IMR-90 (cell line): ENCODE results near the gene C1orf116.

Experiments used
- CEBPB ChIP-seq: IDR thresholded peaks from 2 replicates; pipeline ENCODE4 v1.6.1; 2012; ENCODE audit warnings: low read depth, low read length, improper control_type of control experiment
- CHD1 ChIP-seq: IDR thresholded peaks from 2 replicates; pipeline ENCODE4 v1.6.1; 2012; ENCODE audit warnings: low read depth, low read length, improper control_type of control experiment
- CTCF ChIP-seq: conservative IDR thresholded peaks from 2 replicates; pipeline ENCODE4 v1.5.1; 2012; ENCODE audit warnings: mild to moderate bottlenecking, low read depth, low read length, improper control_type of control experiment
- ELK1 ChIP-seq: fragments of 150-350 bp; IDR thresholded peaks from 2 replicates; pipeline ENCODE4 v1.6.1; 2016; ENCODE audit warnings: low read depth, mild to moderate bottlenecking, low read length, moderate library complexity, borderline replicate concordance
- FOS ChIP-seq: fragments of 150-350 bp; IDR thresholded peaks from 2 replicates; pipeline ENCODE4 v1.6.1; 2016; ENCODE audit warnings: low read depth, low read length
- MAFK ChIP-seq: IDR thresholded peaks from 2 replicates; pipeline ENCODE4 v1.6.1; 2012; ENCODE audit warnings: low read depth, low read length, improper control_type of control experiment
- NFE2L2 ChIP-seq: fragments of 150-350 bp; IDR thresholded peaks from 2 replicates; pipeline ENCODE4 v1.6.1; 2016; ENCODE audit warnings: low read depth, mild to moderate bottlenecking, low read length
- POLR2A ChIP-seq: IDR thresholded peaks from 2 replicates; pipeline ENCODE4 v1.6.1; 2012; ENCODE audit warnings: mild to moderate bottlenecking, low read depth, low read length
- RAD21 ChIP-seq: IDR thresholded peaks from 2 replicates; pipeline ENCODE4 v1.6.1; 2012; ENCODE audit warnings: low read length, improper control_type of control experiment
- RCOR1 ChIP-seq: IDR thresholded peaks from 2 replicates; pipeline ENCODE4 v1.6.1; 2012; ENCODE audit warnings: mild to moderate bottlenecking, low read length, improper control_type of control experiment; ENCODE audit not compliant: insufficient replicate concordance
- SMC3 ChIP-seq: fragments of 150-350 bp; IDR thresholded peaks from 2 replicates; pipeline ENCODE4 v1.6.1; 2016; ENCODE audit warnings: low read depth, mild to moderate bottlenecking, antibody characterized with exemption, low read length, moderate library complexity
- TF ChIP-seq, protein P1 (sequence below): fragments of 150-350 bp; IDR thresholded peaks from 2 replicates; pipeline ENCODE4 v1.6.1; 2017; ENCODE audit warnings: mild to moderate bottlenecking, antibody characterized with exemption, low read length, low read depth

DNA sequence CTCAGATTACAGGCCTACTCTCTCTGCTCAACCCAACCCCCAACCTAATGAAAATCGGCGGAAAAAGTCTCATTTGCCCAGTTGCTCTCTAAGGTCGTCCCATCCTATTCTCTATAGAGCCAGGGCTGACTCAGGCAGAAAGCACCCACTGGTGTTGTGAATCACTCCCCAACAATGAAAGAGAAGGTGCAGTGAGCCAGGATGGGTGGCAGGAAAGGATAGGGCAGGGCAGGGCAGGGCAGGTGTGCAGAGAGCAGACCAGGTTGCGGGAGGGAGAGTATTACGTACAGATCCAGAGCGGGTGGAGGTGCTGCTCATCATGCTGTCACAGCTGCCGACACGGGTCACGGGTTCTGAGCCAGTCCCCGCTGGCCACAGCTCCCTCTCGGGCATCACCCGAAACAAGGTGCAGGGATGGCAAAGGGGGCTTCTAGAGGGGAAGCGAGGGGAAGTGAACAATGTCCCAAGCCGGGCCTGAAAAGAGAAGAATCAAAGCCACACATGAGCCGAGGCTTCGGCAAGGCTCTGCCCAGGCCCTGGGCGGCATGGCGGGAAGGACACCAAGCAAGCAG, 5.3 kb downstream of the C1orf116 start:
- no peak for TF ChIP-seq CTCF
- TF ChIP-seq RCOR1 = no peak
- TF ChIP-seq POLR2A = no peak
- TF ChIP-seq RAD21 = no peak
- TF ChIP-seq ELK1 = no peak
- TF ChIP-seq FOS = no peak
- no peak for TF ChIP-seq CEBPB
- TF ChIP-seq, protein P1, sequence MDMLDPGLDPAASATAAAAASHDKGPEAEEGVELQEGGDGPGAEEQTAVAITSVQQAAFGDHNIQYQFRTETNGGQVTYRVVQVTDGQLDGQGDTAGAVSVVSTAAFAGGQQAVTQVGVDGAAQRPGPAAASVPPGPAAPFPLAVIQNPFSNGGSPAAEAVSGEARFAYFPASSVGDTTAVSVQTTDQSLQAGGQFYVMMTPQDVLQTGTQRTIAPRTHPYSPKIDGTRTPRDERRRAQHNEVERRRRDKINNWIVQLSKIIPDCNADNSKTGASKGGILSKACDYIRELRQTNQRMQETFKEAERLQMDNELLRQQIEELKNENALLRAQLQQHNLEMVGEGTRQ = no peak
- no peak for TF ChIP-seq CHD1
- no peak for TF ChIP-seq SMC3
- TF ChIP-seq NFE2L2 = no peak
- no peak for TF ChIP-seq MAFK
